ENCODE measurements around the gene GPR156. TPM values are rescaled to one million over a fixed set of nuclear protein-coding genes. Genes with fewer than 3 reads are reported as not detected.

The GPR156 gene
- total RNA-seq, 3 donors from 2014 or later, result 0.33 to 0.88 (median 0.64) TPM

DNA sequence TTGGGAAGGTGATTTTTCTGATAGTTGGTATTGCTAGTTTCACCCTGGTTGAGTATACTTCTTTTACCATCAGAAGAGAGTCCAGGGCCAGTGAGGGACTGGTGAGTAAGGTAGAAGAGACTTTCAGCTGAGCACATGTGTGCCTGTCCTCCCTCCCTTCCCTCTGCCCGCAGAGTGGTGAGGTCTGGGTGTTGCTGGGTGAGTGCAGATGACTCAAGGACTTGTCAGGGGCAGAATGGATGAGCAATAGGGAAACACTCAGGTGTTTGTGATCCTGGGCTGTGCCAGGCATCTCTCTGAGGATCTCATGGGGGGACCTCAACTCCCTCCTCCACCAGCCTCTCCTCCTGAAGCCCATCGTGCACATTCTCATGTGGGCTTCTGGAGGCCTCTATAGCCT is 114.8 kb downstream of the GPR156 start:
- no peak overlapping the region for H3K4me3 ChIP-seq
- intact Hi-C loops (cut with DNase I; ENCODE audit: low total_unique reads), result no loop called here
- H3K36me3 ChIP-seq, result no peaks in the 10 kb centered on the region
- H3K27ac ChIP-seq, result no peak overlapping the region
- H3K9me3 ChIP-seq, result no peaks in the 10 kb centered on the region
- H3K4me1 ChIP-seq, result no peaks in the 10 kb centered on the region
- no peaks in the 10 kb centered on the region for H3K27me3 ChIP-seq
- TF ChIP-seq, protein P1, sequence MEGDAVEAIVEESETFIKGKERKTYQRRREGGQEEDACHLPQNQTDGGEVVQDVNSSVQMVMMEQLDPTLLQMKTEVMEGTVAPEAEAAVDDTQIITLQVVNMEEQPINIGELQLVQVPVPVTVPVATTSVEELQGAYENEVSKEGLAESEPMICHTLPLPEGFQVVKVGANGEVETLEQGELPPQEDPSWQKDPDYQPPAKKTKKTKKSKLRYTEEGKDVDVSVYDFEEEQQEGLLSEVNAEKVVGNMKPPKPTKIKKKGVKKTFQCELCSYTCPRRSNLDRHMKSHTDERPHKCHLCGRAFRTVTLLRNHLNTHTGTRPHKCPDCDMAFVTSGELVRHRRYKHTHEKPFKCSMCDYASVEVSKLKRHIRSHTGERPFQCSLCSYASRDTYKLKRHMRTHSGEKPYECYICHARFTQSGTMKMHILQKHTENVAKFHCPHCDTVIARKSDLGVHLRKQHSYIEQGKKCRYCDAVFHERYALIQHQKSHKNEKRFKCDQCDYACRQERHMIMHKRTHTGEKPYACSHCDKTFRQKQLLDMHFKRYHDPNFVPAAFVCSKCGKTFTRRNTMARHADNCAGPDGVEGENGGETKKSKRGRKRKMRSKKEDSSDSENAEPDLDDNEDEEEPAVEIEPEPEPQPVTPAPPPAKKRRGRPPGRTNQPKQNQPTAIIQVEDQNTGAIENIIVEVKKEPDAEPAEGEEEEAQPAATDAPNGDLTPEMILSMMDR (IDR thresholded peaks at IDR 0.05), result no peak
- no peak for TF ChIP-seq POLR2A (IDR thresholded peaks at IDR 0.05)
- TF ChIP-seq POLR2AphosphoS5 (IDR thresholded peaks at IDR 0.05), result no peak
- DNase-seq (ENCODE audit: low spot score in 2 of 2), result no peak

DNA sequence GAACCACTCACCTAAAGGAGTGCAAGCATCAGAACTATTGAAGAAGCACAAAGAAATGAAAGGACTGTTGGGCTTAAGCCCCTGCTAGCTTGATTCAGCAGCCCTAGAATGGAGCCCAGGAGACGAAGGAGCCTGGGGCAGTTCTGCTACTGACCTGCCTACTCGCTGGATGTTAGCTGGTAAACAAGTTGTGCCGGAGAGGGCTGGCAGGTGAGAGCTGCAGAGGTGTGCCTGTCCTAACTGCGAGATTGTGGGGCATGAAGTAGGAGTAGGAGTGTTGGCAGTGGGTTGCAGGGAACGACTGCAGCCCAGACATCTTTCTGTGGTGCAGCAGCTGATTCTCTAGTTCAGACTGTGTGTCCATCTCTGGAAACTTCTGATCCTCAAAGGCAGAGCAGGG is 115.6 kb downstream of the GPR156 start:
- no peak for DNase-seq (ENCODE audit: low spot score in 2 of 2)
- Histone ChIP-seq H3K36me3 (no peaks in the 10 kb centered on the region), H3K9me3 (no peaks in the 10 kb centered on the region), H3K4me1 (no peaks in the 10 kb centered on the region), H3K27me3 (no peaks in the 10 kb centered on the region), H3K4me3 (no peak overlapping the region), H3K27ac (no peak overlapping the region)
- TF ChIP-seq POLR2AphosphoS5 (IDR thresholded peaks at IDR 0.05), result no peak
- intact Hi-C loops (cut with DNase I; ENCODE audit: low total_unique reads), result no loop called here

DNA sequence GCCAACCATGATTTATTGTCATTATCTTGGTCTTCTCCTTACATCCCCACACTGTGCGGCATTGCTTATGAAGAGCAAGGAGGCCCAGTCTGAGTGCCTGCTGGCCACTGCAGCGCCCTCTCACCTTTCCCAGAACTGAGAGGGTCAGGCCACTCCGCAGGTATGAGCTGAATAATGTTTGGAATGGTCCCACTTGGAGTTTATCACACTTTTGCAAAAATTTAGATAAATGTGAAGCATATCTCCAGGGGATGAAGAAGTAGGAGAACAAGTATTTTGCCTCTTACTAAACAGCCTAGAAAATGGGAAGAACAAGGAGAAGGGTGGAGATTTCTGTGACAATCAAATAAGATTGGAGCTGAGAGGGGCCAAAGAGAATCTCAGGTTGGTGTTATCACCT is 116.4 kb downstream of the GPR156 start:
- no peaks in the 10 kb centered on the region for H3K27me3 ChIP-seq
- H3K9me3 ChIP-seq, result no peaks in the 10 kb centered on the region
- no peaks in the 10 kb centered on the region for H3K4me1 ChIP-seq
- no peaks in the 10 kb centered on the region for H3K36me3 ChIP-seq
- TF ChIP-seq POLR2A (IDR thresholded peaks at IDR 0.05), result no peak
- no peak for TF ChIP-seq POLR2AphosphoS5 (IDR thresholded peaks at IDR 0.05)
- TF ChIP-seq, protein P1 (IDR thresholded peaks at IDR 0.05), result no peak
- no peak overlapping the region for H3K4me3 ChIP-seq
- intact Hi-C loops (cut with DNase I; ENCODE audit: low total_unique reads), result no loop called here
- no peak overlapping the region for H3K27ac ChIP-seq
- DNase-seq (ENCODE audit: low spot score in 2 of 2), result no peak

DNA sequence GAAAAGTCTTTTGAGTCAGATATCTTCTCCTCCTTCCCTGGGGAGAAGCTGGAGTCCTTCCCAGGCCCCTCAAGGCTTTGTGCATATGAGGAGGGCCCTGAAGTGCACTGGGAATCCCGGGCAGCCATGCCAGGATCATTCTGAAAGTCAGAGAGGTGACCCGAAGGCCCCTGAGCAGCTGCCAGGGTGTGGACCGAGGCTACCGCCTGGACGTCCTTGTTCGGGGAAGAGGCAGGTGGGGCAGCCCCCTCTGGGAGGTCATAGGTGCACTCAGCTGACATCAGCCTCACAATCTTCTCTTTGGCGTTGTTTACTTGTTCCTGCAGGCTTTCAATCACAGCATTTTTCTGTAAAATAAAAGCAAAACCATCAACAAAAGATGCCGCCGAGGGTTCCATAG is 117.0 kb downstream of the GPR156 start:
- H3K4me3 ChIP-seq, result no peak overlapping the region
- TF ChIP-seq POLR2AphosphoS5 (IDR thresholded peaks at IDR 0.05) (no peak), POLR2A (IDR thresholded peaks at IDR 0.05) (no peak)
- TF ChIP-seq, protein P1 (IDR thresholded peaks at IDR 0.05), result no peak
- no peaks in the 10 kb centered on the region for H3K9me3 ChIP-seq
- H3K27me3 ChIP-seq, result no peaks in the 10 kb centered on the region
- no peak overlapping the region for H3K27ac ChIP-seq
- H3K36me3 ChIP-seq, result no peaks in the 10 kb centered on the region
- H3K4me1 ChIP-seq, result no peaks in the 10 kb centered on the region
- no peak for DNase-seq (ENCODE audit: low spot score in 2 of 2)
- intact Hi-C loops (cut with DNase I; ENCODE audit: low total_unique reads), result no loop called here

DNA sequence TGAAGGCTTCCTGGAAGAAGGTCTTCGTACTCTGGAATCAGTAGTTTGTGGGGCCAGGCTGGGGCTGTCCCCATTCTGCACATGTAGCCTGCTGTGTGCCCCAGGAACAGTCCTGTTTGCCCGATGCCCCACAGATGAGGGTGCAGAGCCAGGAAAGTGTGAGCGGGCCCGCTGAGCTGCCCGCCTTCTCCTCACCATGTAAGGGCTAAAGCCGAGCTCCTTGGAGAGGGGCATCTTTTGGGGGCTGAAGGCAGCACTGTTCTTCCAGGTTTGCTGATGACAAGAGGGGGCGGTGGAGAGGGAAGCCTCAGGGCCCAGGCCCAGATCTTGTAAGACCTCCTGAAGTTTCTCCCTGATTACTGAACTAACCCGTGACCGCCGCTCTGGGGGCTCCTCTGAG is 117.5 kb downstream of the GPR156 start:
- no peak for DNase-seq (ENCODE audit: low spot score in 2 of 2)
- no peaks in the 10 kb centered on the region for H3K4me1 ChIP-seq
- no peaks in the 10 kb centered on the region for H3K36me3 ChIP-seq
- intact Hi-C loops (cut with DNase I; ENCODE audit: low total_unique reads), result no loop called here
- no peak overlapping the region for H3K4me3 ChIP-seq
- H3K9me3 ChIP-seq, result no peaks in the 10 kb centered on the region
- TF ChIP-seq POLR2AphosphoS5 (IDR thresholded peaks at IDR 0.05), result no peak
- TF ChIP-seq POLR2A (IDR thresholded peaks at IDR 0.05), result no peak
- TF ChIP-seq, protein P1 (IDR thresholded peaks at IDR 0.05), result no peak
- H3K27ac ChIP-seq, result no peak overlapping the region
- H3K27me3 ChIP-seq, result no peaks in the 10 kb centered on the region

DNA sequence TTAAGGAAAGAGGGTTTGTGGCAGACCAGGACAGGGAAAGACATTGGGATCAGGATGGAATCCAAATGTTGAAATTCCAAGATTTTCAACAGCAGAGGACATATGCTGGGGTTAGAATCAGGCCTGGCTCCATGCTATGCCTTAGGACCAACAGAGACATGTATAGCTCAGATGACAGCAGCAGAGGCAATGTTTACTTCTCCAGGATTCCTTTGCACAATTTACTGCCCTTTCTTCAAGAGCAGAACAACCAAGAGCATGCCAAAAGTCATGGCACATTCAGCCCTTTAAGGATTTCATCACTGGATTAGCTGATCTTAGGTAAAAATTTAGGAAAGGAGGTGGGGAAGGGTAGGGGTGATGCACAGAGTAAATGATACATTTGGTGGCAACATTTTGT is 121.2 kb downstream of the GPR156 start:
- TF ChIP-seq, protein P1 (IDR thresholded peaks at IDR 0.05), result no peak
- TF ChIP-seq POLR2A (IDR thresholded peaks at IDR 0.05) (no peak), POLR2AphosphoS5 (IDR thresholded peaks at IDR 0.05) (no peak)
- DNase-seq (ENCODE audit: low spot score in 2 of 2), result no peak
- H3K27ac ChIP-seq, result no peak overlapping the region
- no peaks in the 10 kb centered on the region for H3K36me3 ChIP-seq
- H3K27me3 ChIP-seq, result no peaks in the 10 kb centered on the region
- H3K9me3 ChIP-seq, result no peaks in the 10 kb centered on the region
- no peak overlapping the region for H3K4me3 ChIP-seq
- intact Hi-C loops (cut with DNase I; ENCODE audit: low total_unique reads), result no loop called here
- H3K4me1 ChIP-seq, result no peaks in the 10 kb centered on the region

Data from breast epithelium (tissue), 4 donors.